WTC11 (cell line): ENCODE data around the gene OR10A4. TPM values are rescaled to one million over a fixed set of nuclear protein-coding genes. Genes with fewer than 3 reads are reported as not detected.

Source experiments
- ATAC-seq: fragments of 200-7000 bp; cut with Tn5 transposase; 2 replicates; pipeline ENCODE4 v1.10.0; 2021; ENCODE audit warnings: mild to moderate bottlenecking, moderate library complexity
- CTCF ChIA-PET: fragments of 300-600 bp; sonication (Branson Sonifier 250); formaldehyde crosslinking; loops from one replicate; lab custom pipeline; 2021; ENCODE audit warnings: antibody characterized with exemption; lab: Charles Lee
- POLR2A ChIA-PET: fragments of 350-600 bp; sonication (Branson Sonifier 250); formaldehyde crosslinking; loops from one replicate; lab custom pipeline; 2021; ENCODE audit warnings: antibody characterized with exemption; lab: Charles Lee
- DNase-seq: peaks from one replicate; pipeline ENCODE4 v3.0.0; 2021; ENCODE audit warnings: low spot score
- H3K27ac Mint-ChIP-seq: 2 replicates; pipeline ENCODE4 v1.8.0; 2021; ENCODE audit warnings: mixed read lengths
- H3K27me3 Mint-ChIP-seq: 2 replicates; pipeline ENCODE4 v1.8.0; 2021; ENCODE audit warnings: low read depth, mild to moderate bottlenecking, moderate library complexity, mixed read lengths
- H3K36me3 Mint-ChIP-seq: 2 replicates; pipeline ENCODE4 v1.8.0; 2021; ENCODE audit warnings: mixed read lengths
- H3K4me1 Mint-ChIP-seq: 2 replicates; pipeline ENCODE4 v1.8.0; 2022; ENCODE audit warnings: mixed read lengths
- H3K4me3 Mint-ChIP-seq: 2 replicates; pipeline ENCODE4 v1.8.0; 2021; ENCODE audit warnings: mild to moderate bottlenecking, moderate library complexity, mixed read lengths
- H3K9me3 Mint-ChIP-seq: 2 replicates; pipeline ENCODE4 v1.8.0; 2021; ENCODE audit warnings: mixed read lengths
- ATF1 ChIP-seq: sonication (generic); formaldehyde crosslinking; IDR thresholded peaks from 2 replicates; pipeline ENCODE4 v1.8.1; 2023; ENCODE audit warnings: mild to moderate bottlenecking, moderate library complexity, missing genetic modification reagents
- CBFB ChIP-seq: sonication (generic); formaldehyde crosslinking; IDR thresholded peaks from 2 replicates; pipeline ENCODE4 v1.8.1; 2022; ENCODE audit warnings: mild to moderate bottlenecking, low read depth, missing genetic modification reagents
- CREB1 ChIP-seq: sonication (generic); formaldehyde crosslinking; IDR thresholded peaks from 2 replicates; pipeline ENCODE4 v1.8.0; 2023; ENCODE audit warnings: mild to moderate bottlenecking, missing genetic modification reagents
- CREM ChIP-seq: sonication (generic); formaldehyde crosslinking; IDR thresholded peaks from 2 replicates; pipeline ENCODE4 v1.8.1; 2022; ENCODE audit warnings: mild to moderate bottlenecking, missing genetic modification reagents, moderate library complexity
- ELF4 ChIP-seq: sonication (generic); formaldehyde crosslinking; IDR thresholded peaks from 2 replicates; pipeline ENCODE4 v1.8.1; 2022; ENCODE audit warnings: low read depth, mild to moderate bottlenecking, moderate library complexity, missing genetic modification reagents
- EMX1 ChIP-seq: fragments of 250-450 bp; sonication (Bioruptor Pico); IDR thresholded peaks from 2 replicates; pipeline ENCODE4 v1.8.0; 2021; ENCODE audit warnings: mild to moderate bottlenecking
- ETV6 ChIP-seq: sonication (generic); formaldehyde crosslinking; IDR thresholded peaks from 2 replicates; pipeline ENCODE4 v1.8.1; 2022; ENCODE audit warnings: mild to moderate bottlenecking, missing genetic modification reagents
- FOXJ3 ChIP-seq: sonication (generic); formaldehyde crosslinking; IDR thresholded peaks from 2 replicates; pipeline ENCODE4 v1.9.0; 2021; ENCODE audit warnings: missing genetic modification reagents, mild to moderate bottlenecking, borderline replicate concordance
- GTF2I ChIP-seq: fragments of 250-450 bp; sonication (Bioruptor Pico); conservative IDR thresholded peaks from 2 replicates; pipeline ENCODE4 v1.4.0; 2021; ENCODE audit warnings: mild to moderate bottlenecking
- HMGA2 ChIP-seq: fragments of 250-450 bp; sonication (Bioruptor Pico); IDR thresholded peaks from 2 replicates; pipeline ENCODE4 v1.4.0; 2021; ENCODE audit warnings: mild to moderate bottlenecking, moderate library complexity
- KAT7 ChIP-seq: sonication (generic); formaldehyde crosslinking; IDR thresholded peaks from 2 replicates; pipeline ENCODE4 v1.8.1; 2023; ENCODE audit warnings: missing genetic modification reagents, mild to moderate bottlenecking, borderline replicate concordance
- MYBL2 ChIP-seq: sonication (generic); formaldehyde crosslinking; IDR thresholded peaks from 2 replicates; pipeline ENCODE4 v1.8.1; 2023; ENCODE audit warnings: mild to moderate bottlenecking, moderate library complexity, missing genetic modification reagents
- NR1H2 ChIP-seq: sonication (generic); formaldehyde crosslinking; IDR thresholded peaks from 2 replicates; pipeline ENCODE4 v1.9.0; 2021; ENCODE audit warnings: mild to moderate bottlenecking, moderate library complexity, missing genetic modification reagents
- NR3C1 ChIP-seq: sonication (generic); formaldehyde crosslinking; conservative IDR thresholded peaks from 2 replicates; pipeline ENCODE4 v1.8.1; 2023; ENCODE audit warnings: low read depth, mild to moderate bottlenecking, missing genetic modification reagents
- OVOL2 ChIP-seq: fragments of 250-450 bp; sonication (Bioruptor Pico); IDR thresholded peaks from 2 replicates; pipeline ENCODE4 v1.9.0; 2021; ENCODE audit warnings: mild to moderate bottlenecking, borderline replicate concordance
- RORB ChIP-seq: fragments of 250-450 bp; sonication (Bioruptor Pico); IDR thresholded peaks from 2 replicates; pipeline ENCODE4 v1.9.0; 2021; ENCODE audit warnings: mild to moderate bottlenecking
- ZNF232 ChIP-seq: sonication (generic); formaldehyde crosslinking; IDR thresholded peaks from 2 replicates; pipeline ENCODE4 v1.8.0; 2022; ENCODE audit warnings: mild to moderate bottlenecking, missing genetic modification reagents
- ZNF416 ChIP-seq: fragments of 250-450 bp; sonication (Bioruptor Pico); IDR thresholded peaks from 2 replicates; pipeline ENCODE4 v1.9.0; 2021; ENCODE audit warnings: mild to moderate bottlenecking, inconsistent platforms
- total RNA-seq: library from RNA; stranded (reverse); gene quantifications from 3 replicates; pipeline ENCODE4 v1.2.3, GENCODE V29; 2021
- TF ChIP-seq, protein P1 (sequence below): fragments of 250-450 bp; sonication (Bioruptor Pico); IDR thresholded peaks from 2 replicates; pipeline ENCODE4 v2.1.2; 2022; ENCODE audit warnings: mild to moderate bottlenecking, moderate library complexity
- TF ChIP-seq, protein P2 (sequence below): sonication (generic); formaldehyde crosslinking; conservative IDR thresholded peaks from 2 replicates; pipeline ENCODE4 v1.8.1; 2023; ENCODE audit warnings: mild to moderate bottlenecking, low read depth, missing genetic modification reagents, moderate library complexity
- TF ChIP-seq, protein P3 (sequence below): fragments of 250-450 bp; sonication (Bioruptor Pico); IDR thresholded peaks from 2 replicates; pipeline ENCODE4 v1.8.0; 2021; ENCODE audit warnings: mild to moderate bottlenecking
- TF ChIP-seq, protein P4 (sequence below): sonication (generic); formaldehyde crosslinking; IDR thresholded peaks from 2 replicates; pipeline ENCODE4 v1.8.0; 2022; ENCODE audit warnings: mild to moderate bottlenecking, missing genetic modification reagents

The OR10A4 gene
- total RNA-seq, 1 experiment from 2014 or later = not detected

DNA sequence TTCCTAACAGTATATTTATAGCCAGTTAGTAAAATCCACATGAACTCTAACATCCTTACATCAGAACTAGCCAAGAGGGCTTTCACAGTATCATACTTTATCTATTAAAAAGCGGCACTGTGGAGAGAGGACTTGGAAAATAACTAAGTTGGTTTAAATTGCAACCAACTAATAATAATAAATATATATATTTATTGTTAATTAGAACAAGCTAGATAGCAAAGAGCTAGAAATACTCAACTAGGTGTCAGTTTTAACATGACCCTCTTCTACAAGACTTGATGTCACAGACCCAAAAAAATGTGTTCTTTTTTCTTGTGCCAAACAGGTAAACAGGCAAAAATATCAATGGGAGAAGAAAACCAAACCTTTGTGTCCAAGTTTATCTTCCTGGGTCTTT lies 44.3 kb downstream of the OR10A4 start, which contains the start of gene OR2D3:
TSS of gene OR2D3 (plus strand) at position 301 of the 400 bp plus-strand sequence. CDS start at position 301, 0 bp downstream.
- Mint-ChIP-seq H3K4me3 (no peak within 1 kb of the TSS), H3K27ac (no peak within 1 kb of the TSS), H3K9me3 (peaks cover 8% of the 10 kb centered on the region)
- TF ChIP-seq ZNF232 (CRISPR knock-in tag) = no peak
- TF ChIP-seq FOXJ3 (CRISPR knock-in tag) = no peak
- TF ChIP-seq ZNF416 (CRISPR knock-in tag) = no peak
- TF ChIP-seq KAT7 (CRISPR knock-in tag) = no peak
- TF ChIP-seq ELF4 (CRISPR knock-in tag) = no peak
- no peak for TF ChIP-seq MYBL2 (CRISPR knock-in tag)
- TF ChIP-seq EMX1 (CRISPR knock-in tag) = no peak
- TF ChIP-seq RORB = no peak
- TF ChIP-seq CBFB (CRISPR knock-in tag) = no peak
- no peak for TF ChIP-seq ATF1 (CRISPR knock-in tag)
- no peak for TF ChIP-seq NR3C1 (CRISPR knock-in tag)
- TF ChIP-seq, protein P1, sequence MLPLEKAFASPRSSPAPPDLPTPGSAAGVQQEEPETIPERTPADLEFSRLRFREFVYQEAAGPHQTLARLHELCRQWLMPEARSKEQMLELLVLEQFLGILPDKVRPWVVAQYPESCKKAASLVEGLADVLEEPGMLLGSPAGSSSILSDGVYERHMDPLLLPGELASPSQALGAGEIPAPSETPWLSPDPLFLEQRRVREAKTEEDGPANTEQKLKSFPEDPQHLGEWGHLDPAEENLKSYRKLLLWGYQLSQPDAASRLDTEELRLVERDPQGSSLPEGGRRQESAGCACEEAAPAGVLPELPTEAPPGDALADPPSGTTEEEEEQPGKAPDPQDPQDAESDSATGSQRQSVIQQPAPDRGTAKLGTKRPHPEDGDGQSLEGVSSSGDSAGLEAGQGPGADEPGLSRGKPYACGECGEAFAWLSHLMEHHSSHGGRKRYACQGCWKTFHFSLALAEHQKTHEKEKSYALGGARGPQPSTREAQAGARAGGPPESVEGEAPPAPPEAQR (CRISPR knock-in tag) = no peak
- TF ChIP-seq, protein P2, sequence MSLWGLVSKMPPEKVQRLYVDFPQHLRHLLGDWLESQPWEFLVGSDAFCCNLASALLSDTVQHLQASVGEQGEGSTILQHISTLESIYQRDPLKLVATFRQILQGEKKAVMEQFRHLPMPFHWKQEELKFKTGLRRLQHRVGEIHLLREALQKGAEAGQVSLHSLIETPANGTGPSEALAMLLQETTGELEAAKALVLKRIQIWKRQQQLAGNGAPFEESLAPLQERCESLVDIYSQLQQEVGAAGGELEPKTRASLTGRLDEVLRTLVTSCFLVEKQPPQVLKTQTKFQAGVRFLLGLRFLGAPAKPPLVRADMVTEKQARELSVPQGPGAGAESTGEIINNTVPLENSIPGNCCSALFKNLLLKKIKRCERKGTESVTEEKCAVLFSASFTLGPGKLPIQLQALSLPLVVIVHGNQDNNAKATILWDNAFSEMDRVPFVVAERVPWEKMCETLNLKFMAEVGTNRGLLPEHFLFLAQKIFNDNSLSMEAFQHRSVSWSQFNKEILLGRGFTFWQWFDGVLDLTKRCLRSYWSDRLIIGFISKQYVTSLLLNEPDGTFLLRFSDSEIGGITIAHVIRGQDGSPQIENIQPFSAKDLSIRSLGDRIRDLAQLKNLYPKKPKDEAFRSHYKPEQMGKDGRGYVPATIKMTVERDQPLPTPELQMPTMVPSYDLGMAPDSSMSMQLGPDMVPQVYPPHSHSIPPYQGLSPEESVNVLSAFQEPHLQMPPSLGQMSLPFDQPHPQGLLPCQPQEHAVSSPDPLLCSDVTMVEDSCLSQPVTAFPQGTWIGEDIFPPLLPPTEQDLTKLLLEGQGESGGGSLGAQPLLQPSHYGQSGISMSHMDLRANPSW (CRISPR knock-in tag) = no peak
- TF ChIP-seq, protein P3, sequence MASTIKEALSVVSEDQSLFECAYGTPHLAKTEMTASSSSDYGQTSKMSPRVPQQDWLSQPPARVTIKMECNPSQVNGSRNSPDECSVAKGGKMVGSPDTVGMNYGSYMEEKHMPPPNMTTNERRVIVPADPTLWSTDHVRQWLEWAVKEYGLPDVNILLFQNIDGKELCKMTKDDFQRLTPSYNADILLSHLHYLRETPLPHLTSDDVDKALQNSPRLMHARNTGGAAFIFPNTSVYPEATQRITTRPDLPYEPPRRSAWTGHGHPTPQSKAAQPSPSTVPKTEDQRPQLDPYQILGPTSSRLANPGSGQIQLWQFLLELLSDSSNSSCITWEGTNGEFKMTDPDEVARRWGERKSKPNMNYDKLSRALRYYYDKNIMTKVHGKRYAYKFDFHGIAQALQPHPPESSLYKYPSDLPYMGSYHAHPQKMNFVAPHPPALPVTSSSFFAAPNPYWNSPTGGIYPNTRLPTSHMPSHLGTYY (CRISPR knock-in tag) = no peak
- TF ChIP-seq, protein P4, sequence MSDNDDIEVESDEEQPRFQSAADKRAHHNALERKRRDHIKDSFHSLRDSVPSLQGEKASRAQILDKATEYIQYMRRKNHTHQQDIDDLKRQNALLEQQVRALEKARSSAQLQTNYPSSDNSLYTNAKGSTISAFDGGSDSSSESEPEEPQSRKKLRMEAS (CRISPR knock-in tag) = no peak
- no peak for TF ChIP-seq CREB1
- TF ChIP-seq OVOL2 (CRISPR knock-in tag) = no peak
- no peak for TF ChIP-seq NR1H2 (CRISPR knock-in tag)
- TF ChIP-seq GTF2I (CRISPR knock-in tag) = no peak
- no peak for TF ChIP-seq ETV6 (CRISPR knock-in tag)
- TF ChIP-seq, all 79 proteins: peak for 0
- no peak for DNase-seq
- Mint-ChIP-seq H3K27me3 (no peaks in the 10 kb centered on the region; the same call in 1 of the 2 replicates), H3K36me3 (no peaks in the 10 kb centered on the region), H3K4me1 (peaks cover 3% of the 10 kb centered on the region)
- ATAC-seq = no peak
- CTCF ChIA-PET = interaction anchor here (1.7 kb wide), 1 partner anchor 108 kb away, joined by 5 read pairs; no protein-coding TSS in a partner anchor
- POLR2A ChIA-PET = no interaction called here

DNA sequence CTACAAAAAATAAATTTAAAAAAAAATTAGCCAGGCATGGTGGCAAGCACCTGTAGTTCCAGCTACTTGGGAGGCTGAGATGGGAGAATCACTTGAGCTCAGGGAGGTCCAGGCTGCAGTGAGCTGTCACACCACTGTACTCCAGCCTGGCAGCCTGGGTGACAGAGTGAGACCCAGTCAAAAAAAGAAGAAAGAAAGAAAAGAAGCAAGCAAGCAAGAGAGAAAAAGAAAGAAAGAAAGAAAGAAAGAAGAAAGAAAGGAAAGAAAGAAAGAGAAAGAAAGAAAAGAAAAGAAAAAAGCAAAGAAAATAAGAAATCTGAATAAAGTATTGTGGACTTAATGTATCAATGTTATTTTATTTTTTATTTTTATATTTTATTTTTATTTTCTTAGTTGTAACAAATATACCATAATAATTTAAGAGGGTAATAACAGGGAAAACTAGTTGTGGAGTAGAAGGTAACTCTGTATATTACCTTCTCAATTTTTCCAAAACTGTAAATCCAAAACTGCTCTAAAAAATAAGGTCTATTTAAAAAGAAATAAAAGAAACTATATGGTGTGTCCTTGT lies 48.7 kb downstream of the OR10A4 start:
- no peak for DNase-seq
- no peak overlapping the region for H3K4me3 Mint-ChIP-seq
- 0 out of 2 replicates have a peak, but pooled peaks have one; percentile 6 for TF ChIP-seq HMGA2 (CRISPR knock-in tag)
- TF ChIP-seq CREM = no peak
- ATAC-seq = no peak
- no peaks in the 10 kb centered on the region for H3K36me3 Mint-ChIP-seq
- no peak overlapping the region for H3K27ac Mint-ChIP-seq
- no peaks in the 10 kb centered on the region for H3K9me3 Mint-ChIP-seq
- CTCF ChIA-PET = interaction anchor here (1.5 to 4.7 kb wide), 2 partner anchors 113 to 219 kb away, joined by 3 to 22 read pairs; no protein-coding TSS in a partner anchor
- H3K4me1 Mint-ChIP-seq = peaks cover 31% of the 10 kb centered on the region
- H3K27me3 Mint-ChIP-seq = no peaks in the 10 kb centered on the region; the same call in 1 of the 2 replicates
- POLR2A ChIA-PET = no interaction called here
